ENCODE data around the gene PRDM11. TPM values are rescaled to one million over a fixed set of nuclear protein-coding genes. Genes with fewer than 3 reads are reported as not detected.

PRDM11 gene
- 1.9 and 2.6 TPM in 2 replicates for total RNA-seq

GRCh38 chr11:45146072-45147016 is at the start of gene PRDM11:
TSS of gene PRDM11 (plus strand) at chr11:45146639. CDS start at chr11:45181767, 35,128 bp downstream.
- H3K27ac Mint-ChIP-seq = peak within 1 kb of the TSS; percentile 60
- intact Hi-C loops (cut with micrococcal nuclease) = no loop called here
- peaks cover 51% of the 10 kb centered on the region for H3K27me3 Mint-ChIP-seq (ENCODE audit: low read depth)
- DNase-seq (ENCODE audit: low spot score) = peak; percentile 32
- H3K36me3 Mint-ChIP-seq (ENCODE audit: low read depth) = no peaks in the 10 kb centered on the region
- H3K4me1 Mint-ChIP-seq (ENCODE audit: low read depth) = peaks cover 16% of the 10 kb centered on the region
- peaks cover 3% of the 10 kb centered on the region for H3K9me3 Mint-ChIP-seq
- peak within 1 kb of the TSS; percentile 77 for H3K4me3 Mint-ChIP-seq (ENCODE audit: low read depth)

GRCh38 chr11:45097721-45098493 is 48.5 kb upstream of the PRDM11 start:
- peak; percentile 30 for DNase-seq (ENCODE audit: low spot score)
- Mint-ChIP-seq H3K4me1 (ENCODE audit: low read depth) (peaks cover 9% of the 10 kb centered on the region), H3K9me3 (no peaks in the 10 kb centered on the region), H3K36me3 (ENCODE audit: low read depth) (no peaks in the 10 kb centered on the region), H3K27ac (no peak overlapping the region), H3K4me3 (ENCODE audit: low read depth) (no peak overlapping the region), H3K27me3 (ENCODE audit: low read depth) (peaks cover 19% of the 10 kb centered on the region)
- intact Hi-C loops (cut with micrococcal nuclease) = no loop called here

GRCh38 chr11:45098929-45099328 is 47.5 kb upstream of the PRDM11 start:
- H3K27ac Mint-ChIP-seq = no peak overlapping the region
- intact Hi-C loops (cut with micrococcal nuclease) = no loop called here
- DNase-seq (ENCODE audit: low spot score) = no peak
- no peaks in the 10 kb centered on the region for H3K36me3 Mint-ChIP-seq (ENCODE audit: low read depth)
- H3K4me1 Mint-ChIP-seq (ENCODE audit: low read depth) = peaks cover 9% of the 10 kb centered on the region
- H3K4me3 Mint-ChIP-seq (ENCODE audit: low read depth) = no peak overlapping the region
- H3K27me3 Mint-ChIP-seq (ENCODE audit: low read depth) = peaks cover 16% of the 10 kb centered on the region
- H3K9me3 Mint-ChIP-seq = no peaks in the 10 kb centered on the region

- peaks cover 9% of the 10 kb centered on the region for H3K4me1 Mint-ChIP-seq (ENCODE audit: low read depth)
- no peaks in the 10 kb centered on the region for H3K36me3 Mint-ChIP-seq (ENCODE audit: low read depth)
- H3K27ac Mint-ChIP-seq = no peak overlapping the region
- H3K27me3 Mint-ChIP-seq (ENCODE audit: low read depth) = peaks cover 15% of the 10 kb centered on the region
- DNase-seq (ENCODE audit: low spot score) = no peak
- no peaks in the 10 kb centered on the region for H3K9me3 Mint-ChIP-seq
- no peak overlapping the region for H3K4me3 Mint-ChIP-seq (ENCODE audit: low read depth)
- intact Hi-C loops (cut with micrococcal nuclease) = no loop called here
Measured at GRCh38 chr11:45100339-45100738, 46.1 kb upstream of the PRDM11 start.

- Mint-ChIP-seq H3K27me3 (ENCODE audit: low read depth) (peaks cover 9% of the 10 kb centered on the region), H3K9me3 (no peaks in the 10 kb centered on the region), H3K36me3 (ENCODE audit: low read depth) (no peaks in the 10 kb centered on the region), H3K4me3 (ENCODE audit: low read depth) (no peak overlapping the region), H3K27ac (no peak overlapping the region), H3K4me1 (ENCODE audit: low read depth) (peaks cover 9% of the 10 kb centered on the region)
- no peak for DNase-seq (ENCODE audit: low spot score)
- intact Hi-C loops (cut with micrococcal nuclease) = no loop called here
Measured at GRCh38 chr11:45102361-45102809, 44.1 kb upstream of the PRDM11 start.

GRCh38 chr11:45102810-45103621 is 43.4 kb upstream of the PRDM11 start:
- H3K27ac Mint-ChIP-seq = no peak overlapping the region
- intact Hi-C loops (cut with micrococcal nuclease) = no loop called here
- peak overlapping the region; percentile 38 for H3K4me3 Mint-ChIP-seq (ENCODE audit: low read depth)
- H3K27me3 Mint-ChIP-seq (ENCODE audit: low read depth) = peaks cover 9% of the 10 kb centered on the region
- DNase-seq (ENCODE audit: low spot score) = peak; percentile 40
- H3K36me3 Mint-ChIP-seq (ENCODE audit: low read depth) = no peaks in the 10 kb centered on the region
- peaks cover 9% of the 10 kb centered on the region for H3K4me1 Mint-ChIP-seq (ENCODE audit: low read depth)
- H3K9me3 Mint-ChIP-seq = no peaks in the 10 kb centered on the region

- Mint-ChIP-seq H3K4me3 (ENCODE audit: low read depth) (no peak overlapping the region), H3K27me3 (ENCODE audit: low read depth) (peaks cover 2% of the 10 kb centered on the region), H3K9me3 (no peaks in the 10 kb centered on the region), H3K4me1 (ENCODE audit: low read depth) (peaks cover 9% of the 10 kb centered on the region), H3K27ac (no peak overlapping the region), H3K36me3 (ENCODE audit: low read depth) (no peaks in the 10 kb centered on the region)
- intact Hi-C loops (cut with micrococcal nuclease) = no loop called here
- no peak for DNase-seq (ENCODE audit: low spot score)
Measured at GRCh38 chr11:45104006-45104789, 42.2 kb upstream of the PRDM11 start.

- peaks cover 9% of the 10 kb centered on the region for H3K4me1 Mint-ChIP-seq (ENCODE audit: low read depth)
- intact Hi-C loops (cut with micrococcal nuclease) = loop anchor here (1.0 kb wide), 1 partner anchor 168 kb away; no protein-coding TSS in a partner anchor
Measured at GRCh38 chr11:45104790-45105084, 41.7 kb upstream of the PRDM11 start.

GRCh38 chr11:45105233-45105983 is 41.0 kb upstream of the PRDM11 start:
- Mint-ChIP-seq H3K27ac (no peak overlapping the region), H3K36me3 (ENCODE audit: low read depth) (no peaks in the 10 kb centered on the region), H3K4me3 (ENCODE audit: low read depth) (no peak overlapping the region), H3K9me3 (no peaks in the 10 kb centered on the region), H3K27me3 (ENCODE audit: low read depth) (peaks cover under 1% of the 10 kb centered on the region), H3K4me1 (ENCODE audit: low read depth) (peaks cover 9% of the 10 kb centered on the region)
- DNase-seq (ENCODE audit: low spot score) = peak; percentile 32
- intact Hi-C loops (cut with micrococcal nuclease) = loop anchor here (1.0 kb wide), 1 partner anchor 169 kb away; no protein-coding TSS in a partner anchor

More at GRCh38 chr11:45104790-45105084, 41.7 kb upstream of the PRDM11 start:
- Mint-ChIP-seq H3K9me3 (no peaks in the 10 kb centered on the region), H3K27ac (no peak overlapping the region), H3K4me3 (ENCODE audit: low read depth) (no peak overlapping the region), H3K36me3 (ENCODE audit: low read depth) (no peaks in the 10 kb centered on the region), H3K27me3 (ENCODE audit: low read depth) (peaks cover 2% of the 10 kb centered on the region)
- DNase-seq (ENCODE audit: low spot score) = no peak

GRCh38 chr11:45105984-45106375 is 40.5 kb upstream of the PRDM11 start:
- H3K36me3 Mint-ChIP-seq (ENCODE audit: low read depth) = no peaks in the 10 kb centered on the region
- no peaks in the 10 kb centered on the region for H3K9me3 Mint-ChIP-seq
- no peaks in the 10 kb centered on the region for H3K27me3 Mint-ChIP-seq (ENCODE audit: low read depth)
- intact Hi-C loops (cut with micrococcal nuclease) = loop anchor here (1.0 kb wide), 1 partner anchor 170 kb away; no protein-coding TSS in a partner anchor
- H3K4me3 Mint-ChIP-seq (ENCODE audit: low read depth) = no peak overlapping the region
- H3K27ac Mint-ChIP-seq = no peak overlapping the region
- no peak for DNase-seq (ENCODE audit: low spot score)
- peaks cover 9% of the 10 kb centered on the region for H3K4me1 Mint-ChIP-seq (ENCODE audit: low read depth)

- intact Hi-C loops (cut with micrococcal nuclease) = no loop called here
- Mint-ChIP-seq H3K4me1 (ENCODE audit: low read depth) (peaks cover 9% of the 10 kb centered on the region), H3K27me3 (ENCODE audit: low read depth) (no peaks in the 10 kb centered on the region), H3K27ac (no peak overlapping the region), H3K4me3 (ENCODE audit: low read depth) (no peak overlapping the region), H3K36me3 (ENCODE audit: low read depth) (no peaks in the 10 kb centered on the region), H3K9me3 (no peaks in the 10 kb centered on the region)
- DNase-seq (ENCODE audit: low spot score) = no peak
Measured at GRCh38 chr11:45106440-45106839, 40.0 kb upstream of the PRDM11 start.

Data from activated T-helper 2 cell treated with anti-CD3 and anti-CD28 coated beads, Interferon-gamma antibody, Interleukin-2, Interleukin-4, amounts not matched to agents 10 μg/mL and 5 μg/mL and 100 μg/mL, durations not matched to agents 14 hours and 24 hours and 36 hours (primary cell).